Stimulated activated CD4-positive, alpha-beta T cell treated with anti-CD3 and anti-CD28 coated beads, Interleukin-12 subunit alpha, Interleukin-12 subunit beta, amount 100 ng/mL, for 24 hours (primary cell): ENCODE data around the gene ARHGAP24.
"Not testable (repeated sequence)": the region's sequence is repeated elsewhere in the genome, so short reads cannot be mapped to it uniquely, and the experiment has no call there.

Experiments used
- DNase-seq, 2 experiments: peaks; one replicate each; pipeline ENCODE4 v3.0.0-alpha.2; 2020; ENCODE audit warnings: low read depth in 2 of 2

Gene ARHGAP24

GRCh38 chr4:86015412-86016350 is 540.7 kb downstream of the ARHGAP24 start:
- no peak for DNase-seq

GRCh38 chr4:86019362-86019761 is 544.4 kb downstream of the ARHGAP24 start:
- DNase-seq = no peak

GRCh38 chr4:86019906-86020305 is 545.0 kb downstream of the ARHGAP24 start:
- no peak for DNase-seq

DNA sequence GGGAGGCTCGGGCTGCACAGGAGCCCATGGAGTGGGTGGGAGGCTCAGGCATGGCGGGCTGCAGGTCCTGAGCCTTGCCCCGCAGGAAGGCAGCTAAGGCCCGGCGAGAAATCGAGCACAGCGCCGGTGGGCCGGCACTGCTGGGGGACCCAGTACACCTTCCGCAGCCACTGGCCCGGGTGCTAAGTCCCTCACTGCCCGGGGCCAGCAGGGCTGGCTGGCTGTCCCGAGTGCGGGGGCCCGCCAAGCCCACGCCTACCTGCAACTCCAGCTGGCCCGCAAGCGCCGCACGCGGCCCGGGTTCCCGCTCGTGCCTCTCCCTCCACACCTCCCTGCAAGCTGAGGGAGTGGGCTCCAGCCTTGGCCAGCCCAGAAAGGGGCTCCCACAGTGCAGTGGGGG is 546.7 kb downstream of the ARHGAP24 start:
- DNase-seq = not testable (repeated sequence)

DNA sequence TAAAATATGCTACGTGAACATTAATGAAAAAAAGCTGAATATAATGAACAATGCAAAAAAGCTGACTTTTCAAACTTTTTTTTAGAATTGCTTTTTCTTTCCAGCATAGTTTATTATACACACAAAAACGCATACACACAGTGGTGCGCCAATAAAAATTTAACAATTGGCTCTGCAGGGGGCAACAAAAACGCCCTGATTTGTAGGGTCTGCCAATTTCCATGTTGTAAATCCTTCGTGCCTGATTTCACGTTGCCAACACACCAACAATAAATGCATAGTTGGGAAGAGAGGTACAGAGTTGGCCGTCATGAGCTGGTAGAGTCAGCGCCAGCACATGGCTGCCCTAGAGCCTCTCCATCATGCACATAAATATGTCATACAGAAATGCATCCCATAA is 551.8 kb downstream of the ARHGAP24 start:
- no peak for DNase-seq

GRCh38 chr4:86031927-86032326 is 557.0 kb downstream of the ARHGAP24 start:
- no peak for DNase-seq

- DNase-seq = no peak
These were observed 557.6 kb downstream of the ARHGAP24 start for GRCh38 chr4:86032476-86033022.

GRCh38 chr4:86033171-86033570 is 558.2 kb downstream of the ARHGAP24 start:
- no peak for DNase-seq

DNA sequence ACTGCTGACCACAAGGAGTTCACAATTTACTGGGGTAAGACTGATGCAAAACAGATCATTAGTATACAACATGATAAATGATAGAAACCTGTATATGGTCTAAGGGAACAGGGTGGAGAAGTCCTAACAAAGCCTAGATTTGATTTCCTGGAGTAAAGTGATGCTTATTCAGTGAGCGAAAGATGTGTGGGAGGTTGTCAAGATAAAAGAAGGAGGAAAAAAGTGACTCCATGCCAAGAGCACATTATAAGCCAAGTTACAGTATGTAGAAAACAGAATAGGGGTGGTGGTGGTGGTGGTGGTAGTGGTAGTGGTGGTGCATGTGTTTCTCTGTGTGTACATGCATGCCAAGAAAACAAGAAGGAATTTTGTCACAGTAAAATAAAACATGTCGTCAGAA is 559.7 kb downstream of the ARHGAP24 start:
- no peak for DNase-seq

DNA sequence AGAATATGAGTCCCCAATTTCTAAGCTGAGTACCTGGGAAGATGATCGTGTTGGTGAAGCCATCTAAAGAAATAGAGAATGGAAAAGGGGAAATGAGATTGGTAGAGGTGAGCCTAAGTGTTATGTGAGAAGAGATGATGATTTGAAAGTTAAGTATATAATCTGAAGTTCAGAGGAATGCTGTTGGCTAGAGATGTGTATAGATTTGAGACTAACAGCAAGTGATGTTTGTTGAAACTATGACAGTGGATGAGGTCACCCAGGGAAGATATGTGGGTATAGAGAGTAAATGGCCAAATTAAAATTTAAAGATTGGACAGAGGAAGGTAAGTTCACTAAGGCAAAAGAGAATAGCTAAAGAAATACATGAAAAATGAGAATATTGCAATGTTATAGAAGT is 560.7 kb downstream of the ARHGAP24 start:
- DNase-seq = no peak

GRCh38 chr4:86036736-86037135 is 561.8 kb downstream of the ARHGAP24 start:
- DNase-seq = no peak

DNA sequence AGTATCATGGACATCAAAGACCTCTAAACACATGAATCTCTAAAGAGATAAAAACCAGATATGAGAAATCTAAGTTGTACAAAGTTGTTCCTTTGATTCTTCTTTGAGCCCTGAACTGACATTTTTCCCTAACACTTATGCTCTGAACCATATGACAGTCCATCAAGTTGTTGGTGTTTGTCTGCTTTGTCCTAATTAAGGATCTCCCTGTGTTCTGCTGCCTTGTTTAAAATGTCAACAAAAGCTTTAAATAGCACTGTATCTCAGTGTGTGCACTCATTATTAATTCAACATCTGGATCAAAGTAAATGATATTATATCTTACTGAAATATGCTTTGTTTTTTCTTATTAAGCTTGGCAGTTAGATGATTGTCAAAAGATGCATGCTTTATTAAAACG is 563.1 kb downstream of the ARHGAP24 start:
- no peak for DNase-seq

DNA sequence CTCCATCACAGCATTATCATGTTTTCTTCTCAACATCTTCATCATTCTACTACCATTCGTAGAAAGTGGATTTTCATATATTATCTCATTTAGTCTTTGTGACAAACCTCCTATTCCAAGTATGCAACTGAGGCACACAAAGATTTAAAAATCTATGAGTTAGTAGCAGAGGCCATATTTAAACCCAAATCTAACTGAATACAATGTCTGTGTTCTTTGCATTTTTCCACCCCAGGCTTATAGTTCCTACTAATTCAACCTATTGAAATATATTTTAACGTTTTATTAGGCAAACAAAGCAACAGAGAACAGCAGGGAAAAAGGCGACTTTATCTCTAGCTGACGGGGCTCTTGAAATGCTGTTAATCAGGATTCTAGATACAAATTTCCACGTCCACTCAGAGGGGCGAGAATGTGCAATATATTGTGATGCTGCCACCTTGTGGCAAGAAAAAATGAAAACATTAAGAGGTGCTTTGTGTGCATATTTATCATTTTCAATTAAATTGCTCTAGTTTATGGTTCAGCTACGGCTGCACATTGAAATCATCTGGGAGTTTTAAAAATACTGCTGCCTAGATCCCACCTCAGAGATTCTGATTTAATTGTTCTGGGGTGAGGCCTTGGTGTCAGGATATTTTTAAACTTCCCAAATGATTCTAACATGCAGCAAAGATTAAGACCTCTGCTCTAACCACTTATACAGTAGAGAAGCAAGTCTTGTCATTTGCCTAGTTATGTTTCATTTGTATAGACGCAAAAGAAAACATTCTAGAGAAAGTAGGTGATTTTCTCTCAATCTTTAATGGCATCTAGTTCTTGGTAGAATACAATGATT is 569.0 kb downstream of the ARHGAP24 start:
- no peak for DNase-seq

DNA sequence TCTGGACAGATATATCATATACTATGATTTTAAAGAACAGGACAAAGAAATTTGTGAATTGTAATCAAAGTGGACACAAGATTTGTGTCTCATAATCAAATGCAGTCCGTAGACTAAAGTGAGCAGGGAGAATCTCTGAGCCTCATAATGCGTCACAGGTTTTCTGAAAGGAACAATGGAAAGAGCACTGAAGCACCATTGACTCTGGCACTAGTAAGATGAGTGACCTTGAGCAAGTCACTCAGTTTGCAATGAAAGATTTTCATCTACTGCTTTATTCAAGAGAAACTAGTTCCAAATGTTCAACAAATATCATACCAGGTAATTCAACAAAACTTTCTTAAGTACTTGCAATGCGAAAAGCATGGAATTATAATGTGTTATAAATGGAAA is 569.6 kb downstream of the ARHGAP24 start:
- no peak for DNase-seq

GRCh38 chr4:86048426-86048825 is 573.5 kb downstream of the ARHGAP24 start:
- DNase-seq = no peak

GRCh38 chr4:86050496-86050895 is 575.5 kb downstream of the ARHGAP24 start:
- no peak for DNase-seq
